H1 (cell line): ENCODE data around the gene STT3A. TPM values are rescaled to one million over a fixed set of nuclear protein-coding genes. Genes with fewer than 3 reads are reported as not detected.

Experiments used
- CTCF ChIA-PET: fragments of 300-600 bp; sonication (Branson Sonifier 250); formaldehyde crosslinking; loops from one replicate; lab custom pipeline; 2021; ENCODE audit not compliant: partially characterized antibody; lab: Charles Lee
- POLR2A ChIA-PET: fragments of 300-600 bp; sonication (Branson Sonifier 250); formaldehyde crosslinking; loops from one replicate; lab custom pipeline; 2021; ENCODE audit warnings: inconsistent platforms; ENCODE audit not compliant: partially characterized antibody; lab: Charles Lee
- DNase-seq, 2 experiments: peaks; one replicate each; pipeline versions ENCODE4 v3.0.0 to v3.0.0-alpha.2; 2010 to 2022; ENCODE audit warnings: low spot score in 2 of 2, low read depth in 1 of 2, mixed read lengths in 1 of 2
- FAIRE-seq: peaks from 2 replicates; lab custom pipeline; 2011; peaks lifted over from hg19 to GRCh38; lab: Jason Lieb, UNC
- H2AFZ ChIP-seq: 2 replicates; pipeline ENCODE4 v1.8.1; 2012; ENCODE audit warnings: low read length, inconsistent platforms
- H2AK5ac ChIP-seq: 2 replicates; pipeline ENCODE4 v1.6.1; 2013; ENCODE audit warnings: low read depth, low read length
- H2BK120ac ChIP-seq: replicated peaks from 2 replicates; pipeline ENCODE3; 2013; ENCODE audit warnings: low read depth, low read length, inconsistent platforms
- H2BK12ac ChIP-seq: 2 replicates; pipeline ENCODE4 v1.6.1; 2013; ENCODE audit warnings: low read depth, low read length
- H2BK15ac ChIP-seq: 2 replicates; pipeline ENCODE4 v1.6.1; 2013; ENCODE audit warnings: low read length
- H2BK20ac ChIP-seq: 2 replicates; pipeline ENCODE4 v1.6.1; 2013; ENCODE audit warnings: low read length
- H2BK5ac ChIP-seq: 2 replicates; pipeline ENCODE4 v1.6.1; 2013; ENCODE audit warnings: low read depth, low read length
- H3K14ac ChIP-seq: 2 replicates; pipeline ENCODE4 v1.6.1; 2013; ENCODE audit warnings: inconsistent platforms; ENCODE audit not compliant: insufficient read length
- H3K18ac ChIP-seq: 2 replicates; pipeline ENCODE4 v1.6.1; 2013; ENCODE audit warnings: low read length; ENCODE audit errors: extremely low read depth
- H3K23ac ChIP-seq: 2 replicates; pipeline ENCODE4 v1.6.1; 2013; ENCODE audit warnings: inconsistent platforms; ENCODE audit not compliant: insufficient read length
- H3K23me2 ChIP-seq: 2 replicates; pipeline ENCODE4 v1.6.1; 2013; ENCODE audit warnings: low read depth, low read length
- H3K27ac ChIP-seq: 2 replicates; pipeline ENCODE4 v1.6.1; 2011; ENCODE audit warnings: low read depth, low read length, inconsistent platforms
- H3K27me3 ChIP-seq, 4 experiments: replicated peaks in 1 of 4; 1 replicate in 1 of 4; 2 replicates in 3 of 4; pipeline versions ENCODE4 v1.6.1 to v1.8.1; 2011 to 2013; ENCODE audit warnings: low read length in 3 of 4, mild to moderate bottlenecking in 3 of 4, inconsistent platforms in 2 of 4, mixed read lengths in 2 of 4, moderate library complexity in 1 of 4; ENCODE audit not compliant: control insufficient read depth in 3 of 4, insufficient read depth in 3 of 4; ENCODE audit errors: extremely low read depth in 1 of 4
- H3K36me3 ChIP-seq, 4 experiments: 2 replicates each; pipeline versions ENCODE4 v1.6.1 to v1.8.1; 2011 to 2013; ENCODE audit warnings: mild to moderate bottlenecking in 4 of 4, low read length in 3 of 4, moderate library complexity in 2 of 4, control low read depth in 1 of 4, inconsistent platforms in 1 of 4; ENCODE audit not compliant: insufficient read depth in 4 of 4, control insufficient read depth in 2 of 4
- H3K4ac ChIP-seq: replicated peaks from 2 replicates; pipeline ENCODE3; 2013; ENCODE audit warnings: low read length, low read depth, mixed read lengths, inconsistent platforms; ENCODE audit not compliant: insufficient read length
- H3K4me1 ChIP-seq, 4 experiments: replicated peaks in 1 of 4; 1 replicate in 1 of 4; 2 replicates in 3 of 4; pipeline versions ENCODE4 v1.6.1 to v1.8.1; 2011 to 2013; ENCODE audit warnings: low read length in 3 of 4, inconsistent platforms in 2 of 4, mixed read lengths in 1 of 4; ENCODE audit not compliant: insufficient read depth in 4 of 4, control insufficient read depth in 3 of 4
- H3K4me2 ChIP-seq, 2 experiments: 2 replicates each; pipeline versions ENCODE4 v1.6.1 to v1.8.1; 2011 to 2013; ENCODE audit warnings: low read depth in 2 of 2, low read length in 2 of 2, control low read depth in 1 of 2, inconsistent platforms in 1 of 2, mild to moderate bottlenecking in 1 of 2; ENCODE audit not compliant: insufficient read depth in 1 of 2
- H3K4me3 ChIP-seq, 4 experiments: fragments of 200-600, 300-600 bp in 1 of 4; sonication (generic), shearing (Covaris generic), sonication (Bioruptor Twin) in 1 of 4; 2 replicates each; pipeline versions ENCODE4 v1.5.1 to v1.8.1; 2011 to 2016; ENCODE audit warnings: low read length in 4 of 4, low read depth in 3 of 4, control low read depth in 2 of 4, inconsistent platforms in 2 of 4, mild to moderate bottlenecking in 2 of 4, mixed read lengths in 1 of 4, moderate library complexity in 1 of 4; ENCODE audit not compliant: insufficient read depth in 2 of 4; ENCODE audit errors: extremely low read depth in 1 of 4
- H3K56ac ChIP-seq: replicated peaks from 2 replicates; pipeline ENCODE3; 2013; ENCODE audit warnings: low read depth, mild to moderate bottlenecking, mixed read lengths, low read length, inconsistent platforms; ENCODE audit not compliant: insufficient read length
- H3K79me1 ChIP-seq: 2 replicates; pipeline ENCODE4 v1.6.1; 2013; ENCODE audit warnings: low read depth, low read length, control low read depth
- H3K79me2 ChIP-seq, 2 experiments: 2 replicates each; pipeline versions ENCODE4 v1.6.1 to v1.8.1; 2012 to 2013; ENCODE audit warnings: low read length in 2 of 2, mild to moderate bottlenecking in 2 of 2, inconsistent platforms in 1 of 2; ENCODE audit not compliant: insufficient read depth in 2 of 2, control insufficient read depth in 1 of 2
- H3K9ac ChIP-seq, 4 experiments: replicated peaks in 1 of 4; 1 replicate in 1 of 4; 2 replicates in 3 of 4; pipeline versions ENCODE4 v1.6.1 to v1.8.1; 2011 to 2013; ENCODE audit warnings: low read depth in 3 of 4, low read length in 3 of 4, control low read depth in 2 of 4, mild to moderate bottlenecking in 2 of 4, moderate library complexity in 2 of 4, inconsistent platforms in 1 of 4; ENCODE audit errors: extremely low read depth in 1 of 4
- H3K9me3 ChIP-seq, 2 experiments: 2 replicates each; pipeline versions ENCODE4 v1.6.1 to v1.8.1; 2012 to 2013; ENCODE audit warnings: mild to moderate bottlenecking in 2 of 2, moderate library complexity in 2 of 2, control low read depth in 1 of 2, inconsistent platforms in 1 of 2, low read depth in 1 of 2, low read length in 1 of 2, mixed read lengths in 1 of 2; ENCODE audit not compliant: insufficient read depth in 2 of 2
- H4K20me1 ChIP-seq, 2 experiments: replicated peaks in 1 of 2; 2 replicates each; pipeline versions ENCODE3 to v1.8.1; 2011 to 2013; ENCODE audit warnings: inconsistent platforms in 2 of 2, low read length in 2 of 2, mild to moderate bottlenecking in 1 of 2; ENCODE audit not compliant: insufficient read depth in 2 of 2, control insufficient read depth in 1 of 2
- H4K5ac ChIP-seq: 2 replicates; pipeline ENCODE4 v1.6.1; 2013; ENCODE audit warnings: low read length, low read depth, mixed read lengths, inconsistent platforms; ENCODE audit not compliant: insufficient read length
- H4K8ac ChIP-seq: 2 replicates; pipeline ENCODE4 v1.8.0; 2013; ENCODE audit warnings: mild to moderate bottlenecking, moderate library complexity, low read length, inconsistent platforms; ENCODE audit not compliant: insufficient read depth; ENCODE audit errors: extremely low read depth
- H4K91ac ChIP-seq: replicated peaks from 2 replicates; pipeline ENCODE3; 2013; ENCODE audit warnings: low read length, mixed read lengths, inconsistent platforms; ENCODE audit not compliant: insufficient read length
- RFX5 ChIP-seq: IDR thresholded peaks from 2 replicates; pipeline ENCODE4 v1.6.1; 2011; ENCODE audit warnings: low read depth, low read length, improper control_type of control experiment, borderline replicate concordance
- SIN3A ChIP-seq, 2 experiments: IDR thresholded peaks in 1 of 2; conservative IDR thresholded peaks in 1 of 2; 2 replicates each; pipeline ENCODE4 v1.6.1; 2011 to 2012; ENCODE audit warnings: low read length in 2 of 2, improper control_type of control experiment in 1 of 2, low read depth in 1 of 2, mild to moderate bottlenecking in 1 of 2
- WGBS, 2 experiments: shearing (Covaris generic) in 1 of 2; methylation state at CpG; one replicate each; pipeline versions ENCODE4 v1.1.6 to v1.1.7; 2013 to 2015; ENCODE audit warnings: low lambda C conversion rate in 2 of 2, mixed read lengths in 2 of 2, inconsistent platforms in 1 of 2, low coverage in 1 of 2, missing lambda C conversion rate in 1 of 2; ENCODE audit not compliant: insufficient replicate concordance in 2 of 2, insufficient coverage in 1 of 2, insufficient read length in 1 of 2; ENCODE audit errors: extremely low coverage in 1 of 2, missing lambda C conversion rate in 1 of 2; 5-methylcytosine and 5-hydroxymethylcytosine counted together
- polyA plus RNA-seq, 7 experiments: library from polyadenylated mRNA; depleted of rRNA in 3 of 7; stranded (reverse) in 5 of 7; unstranded in 2 of 7; fragments of >200 nt in 5 of 7; fragments of 200-250 nt in 2 of 7; gene quantifications; 1 replicate in 5 of 7; 2 replicates in 1 of 7; 4 replicates in 1 of 7; pipeline versions ENCODE4 v1.2.1 to v1.2.3, GENCODE V29; 2011 to 2013; ENCODE audit warnings: missing spikeins in 2 of 7, mixed read lengths in 2 of 7
- total RNA-seq: library from RNA; stranded (reverse); fragmentation: NEBNext Ultra II Directional; extraction: Animal tissue kit (Norgen Biotek cat#: 25700); gene quantifications from 2 replicates; pipeline ENCODE4 v1.2.1, GENCODE V29; 2021

STT3A gene
- total and polyA plus RNA-seq, 2 of the 8 experiments (the other 6 are each of a cell fraction or from before 2014, with no cell fraction given) = 173 to 211 TPM

GRCh38 chr11:125569915-125570621 lies 22.6 kb upstream of the STT3A start:
- Histone ChIP-seq H4K20me1 (peaks cover 0 to 4% of the 10 kb centered on the region in 2 experiments), H3K27ac (peak overlapping the region; percentile 48), H4K5ac (peak overlapping the region; percentile 24), H3K36me3 (peaks cover 5 to 24% (median 19%) of the 10 kb centered on the region in 4 experiments), H2BK5ac (peak overlapping the region; percentile 75; the same call in 1 of the 2 replicates), H4K91ac (peak overlapping the region; percentile 47), H3K56ac (peak overlapping the region; percentile 35), H3K23me2 (peaks cover 6% of the 10 kb centered on the region), H2BK15ac (no peak overlapping the region), H2BK12ac (0 out of 2 replicates have a peak overlapping the region, but pooled peaks have one; percentile 60), H3K79me1 (peaks cover 3% of the 10 kb centered on the region; the same call in 1 of the 2 replicates), H2BK20ac (no peak overlapping the region), H3K4me3 (peak overlapping the region; percentile 69 to 99 (median 96)), H3K79me2 (peaks cover 5 to 18% of the 10 kb centered on the region in 2 experiments; a peak in 3 of 4 replicates), H3K4me2 (peak overlapping the region; percentile 82 to 97), H3K9ac (peak overlapping the region; percentile 84 to 87 (median 86)), H3K18ac (peak overlapping the region; percentile 87), H4K8ac (no peak overlapping the region), H2BK120ac (no peak overlapping the region), H3K27me3 (no peaks in the 10 kb centered on the region), H3K4ac (peak overlapping the region; percentile 9), H2AK5ac (no peak overlapping the region), H3K14ac (no peak overlapping the region), H3K4me1 (peaks cover 2 to 10% (median 5%) of the 10 kb centered on the region in 4 experiments; a peak in 6 of 7 replicates), H2AFZ (peak overlapping the region; percentile 89), H3K23ac (no peak overlapping the region), H3K9me3 (no peaks in the 10 kb centered on the region)
- no peak for TF ChIP-seq RFX5
- peak; percentile 52 to 84; a peak in 1 of 4 replicates for TF ChIP-seq SIN3A (conservative IDR thresholded peaks at IDR 0.05 in 1 of 2, IDR thresholded peaks at IDR 0.05 in 1 of 2; ENCODE audit: low read depth in 1 of 2, low read length in 2 of 2)
- POLR2A ChIA-PET = interaction anchor here (0.5 to 4.5 kb wide), 11 partner anchors 8 to 79 kb away, joined by 3 to 28 read pairs (median 3); partner anchors contain the start of genes CHEK1, FEZ1 and STT3A
- CTCF ChIA-PET = interaction anchor here (0.7 to 1.7 kb wide), 19 partner anchors 10 to 225 kb away, joined by 3 to 8 read pairs (median 3); partner anchors contain the start of gene STT3A
- DNase-seq (no peak), FAIRE-seq (no peak)
- WGBS, 2 experiments = 26% methylated on average over 9 of the region's 9 CpGs; no CpG with 5 or more reads in 1 of the 2 experiments
